Stimulated activated CD4-positive, alpha-beta T cell treated with anti-CD3 and anti-CD28 coated beads, Interleukin-12 subunit alpha, Interleukin-12 subunit beta, amount 100 ng/mL, for 4 hours (primary cell): Measurements from ENCODE around the gene EPHA3.
"Not testable (repeated sequence)": the region's sequence is repeated elsewhere in the genome, so short reads cannot be mapped to it uniquely, and the experiment has no call there.

Experiments
- DNase-seq: peaks from one replicate; pipeline ENCODE4 v3.0.0-alpha.2; 2020

Gene EPHA3

GRCh38 chr3:89289574-89290190, 182.3 kb downstream of the EPHA3 start:
- no peak for DNase-seq

- no peak for DNase-seq
These were observed 189.8 kb downstream of the EPHA3 start for GRCh38 chr3:89297199-89297598.

- DNase-seq, result no peak
These were observed 193.1 kb downstream of the EPHA3 start for GRCh38 chr3:89300526-89300925.

- DNase-seq, result no peak
These were observed 193.6 kb downstream of the EPHA3 start for GRCh38 chr3:89300981-89301380.

- no peak for DNase-seq
These were observed 196.3 kb downstream of the EPHA3 start for GRCh38 chr3:89303701-89304100.

GRCh38 chr3:89306540-89306939, 199.1 kb downstream of the EPHA3 start:
- DNase-seq, result no peak

GRCh38 chr3:89311581-89311980, 204.2 kb downstream of the EPHA3 start:
- DNase-seq, result no peak

- DNase-seq, result no peak
These were observed 204.7 kb downstream of the EPHA3 start for GRCh38 chr3:89312141-89312540.

GRCh38 chr3:89314454-89315098, 207.2 kb downstream of the EPHA3 start:
- DNase-seq, result no peak

- DNase-seq, result no peak
These were observed 208.5 kb downstream of the EPHA3 start for GRCh38 chr3:89315750-89316470.

GRCh38 chr3:89320186-89320585, 212.8 kb downstream of the EPHA3 start:
- DNase-seq, result no peak

- no peak for DNase-seq
These were observed 219.6 kb downstream of the EPHA3 start for GRCh38 chr3:89326997-89327396.

GRCh38 chr3:89332386-89332785, 225.0 kb downstream of the EPHA3 start:
- no peak for DNase-seq

- no peak for DNase-seq
These were observed 225.4 kb downstream of the EPHA3 start for GRCh38 chr3:89332793-89333192.

- DNase-seq, result no peak
These were observed 228.3 kb downstream of the EPHA3 start for GRCh38 chr3:89335693-89336092.

GRCh38 chr3:89340408-89340807, 233.0 kb downstream of the EPHA3 start:
- no peak for DNase-seq

- no peak for DNase-seq
These were observed 236.7 kb downstream of the EPHA3 start for GRCh38 chr3:89344076-89344475.

GRCh38 chr3:89350935-89351334, 243.5 kb downstream of the EPHA3 start:
- not testable (repeated sequence) for DNase-seq

- DNase-seq, result no peak
These were observed 246.0 kb downstream of the EPHA3 start for GRCh38 chr3:89353465-89353864.

GRCh38 chr3:89358281-89358680, 250.9 kb downstream of the EPHA3 start:
- no peak for DNase-seq

GRCh38 chr3:89360156-89360555, 252.7 kb downstream of the EPHA3 start:
- no peak for DNase-seq

GRCh38 chr3:89362496-89362895, 255.1 kb downstream of the EPHA3 start:
- no peak for DNase-seq

- no peak for DNase-seq
These were observed 255.8 kb downstream of the EPHA3 start for GRCh38 chr3:89363171-89363570.

GRCh38 chr3:89364314-89364713, 256.9 kb downstream of the EPHA3 start:
- DNase-seq, result no peak
